Measurements from ENCODE around the gene CIAO3. TPM values are rescaled to one million over a fixed set of nuclear protein-coding genes. Genes with fewer than 3 reads are reported as not detected.
A peak's percentile ranks its signal among the peaks of the same experiment; 100 is the strongest.

CIAO3 gene
- total and polyA plus RNA-seq, 10 of the 15 experiments (the other 5 are each of a cell fraction or from before 2014, with no cell fraction given) = 1.4 to 37.5 (median 30.8) TPM

- TF ChIP-seq ZBTB11 (CRISPR knock-in tag; IDR thresholded peaks at IDR 0.05) (no peak), ASH2L (IDR thresholded peaks at IDR 0.05; ENCODE audit: borderline replicate concordance, low read depth) (no peak), PAX8 (IDR thresholded peaks at IDR 0.05) (no peak), CBX3 (IDR thresholded peaks at IDR 0.05; ENCODE audit: borderline replicate concordance, low read depth) (no peak), CUX1 (IDR thresholded peaks at IDR 0.05; ENCODE audit: insufficient replicate concordance, low read depth, low read length) (no peak), HDAC2 (IDR thresholded peaks at IDR 0.05) (no peak), CHD2 (IDR thresholded peaks at IDR 0.05; ENCODE audit: borderline replicate concordance, low read depth, low read length) (no peak), RBBP5 (conservative IDR thresholded peaks at IDR 0.05) (no peak), BMI1 (IDR thresholded peaks at IDR 0.05; ENCODE audit: borderline replicate concordance) (no peak), POLR2AphosphoS5 (IDR thresholded peaks at IDR 0.05; ENCODE audit: low read length) (no peak), ZZZ3 (IDR thresholded peaks at IDR 0.05; ENCODE audit: control insufficient read depth, insufficient read length, low read depth) (no peak), RCOR1 (conservative IDR thresholded peaks at IDR 0.05; ENCODE audit: low read depth, low read length) (no peak), HDAC6 (IDR thresholded peaks at IDR 0.05; ENCODE audit: unreplicated experiment) (no peak), TAF1 (IDR thresholded peaks at IDR 0.05; ENCODE audit: borderline replicate concordance, low read depth, low read length) (no peak), YY1 (IDR thresholded peaks at IDR 0.05; ENCODE audit: low read depth, low read length) (no peak), MTA2 (IDR thresholded peaks at IDR 0.05; ENCODE audit: low read depth) (no peak), NBN (IDR thresholded peaks at IDR 0.05) (0 out of 2 replicates have a peak, but pooled peaks have one; percentile 54), RFX5 (IDR thresholded peaks at IDR 0.05; ENCODE audit: low read depth, low read length) (no peak), HDGF (IDR thresholded peaks at IDR 0.05) (0 out of 2 replicates have a peak, but pooled peaks have one; percentile 84), EGR1 (IDR thresholded peaks at IDR 0.05; ENCODE audit: borderline replicate concordance in 1 of 2, low read depth in 2 of 2, low read length in 2 of 2) (no peak), MXI1 (IDR thresholded peaks at IDR 0.05; ENCODE audit: low read depth, low read length) (peak; percentile 78; the same call in 1 of the 2 replicates), NFYA (IDR thresholded peaks at IDR 0.05; ENCODE audit: borderline replicate concordance, low read depth, low read length) (no peak), NFXL1 (IDR thresholded peaks at IDR 0.05; ENCODE audit: borderline replicate concordance) (no peak), ETV6 (conservative IDR thresholded peaks at IDR 0.05 in 1 of 2, IDR thresholded peaks at IDR 0.05 in 1 of 2; ENCODE audit: borderline replicate concordance in 1 of 2, low read depth in 1 of 2) (no peak)
Observed at GRCh38 chr16:695355-696089, 45.3 kb downstream of the CIAO3 start (continued).

All from GM12878 (cell line).